MM.1S (cell line): ENCODE results near the gene GGNBP2.

ENCODE experiments used
- DNase-seq: peaks from one replicate; pipeline ENCODE4 v3.0.0-alpha.2; 2015
- H2AFZ ChIP-seq: fragments of 300-600 bp; sonication (generic); 2 replicates; pipeline ENCODE4 v1.6.0; 2016; ENCODE audit warnings: antibody characterized with exemption, low read length
- H3F3A ChIP-seq: fragments of 300-600 bp; sonication (generic); 2 replicates; pipeline ENCODE4 v1.6.1; 2016; ENCODE audit warnings: mild to moderate bottlenecking, antibody characterized with exemption, low read length, moderate library complexity, mixed read lengths; ENCODE audit not compliant: insufficient read depth
- H3K27ac ChIP-seq: fragments of 300-600 bp; sonication (generic); 2 replicates; pipeline ENCODE4 v1.5.1; 2016; ENCODE audit warnings: mild to moderate bottlenecking, low read length
- H3K27me3 ChIP-seq: fragments of 300-600 bp; sonication (generic); replicated peaks from 2 replicates; pipeline ENCODE4 v1.6.0; 2016; ENCODE audit warnings: low read length; ENCODE audit not compliant: insufficient read depth
- H3K36me3 ChIP-seq: fragments of 300-600 bp; sonication (generic); replicated peaks from 2 replicates; pipeline ENCODE4 v1.6.1; 2016; ENCODE audit warnings: mild to moderate bottlenecking, low read length, mixed read lengths; ENCODE audit not compliant: insufficient read depth
- H3K4me1 ChIP-seq: fragments of 300-600 bp; sonication (generic); 2 replicates; pipeline ENCODE4 v1.6.1; 2016; ENCODE audit warnings: low read length, mixed read lengths
- H3K4me2 ChIP-seq: fragments of 300-600 bp; sonication (generic); 2 replicates; pipeline ENCODE4 v1.6.0; 2016; ENCODE audit warnings: low read depth, low read length
- H3K4me3 ChIP-seq: fragments of 300-600 bp; sonication (generic); 2 replicates; pipeline ENCODE4 v1.5.1; 2016; ENCODE audit warnings: low read length, mixed read lengths
- H3K79me2 ChIP-seq: fragments of 300-600 bp; sonication (generic); 2 replicates; pipeline ENCODE4 v1.6.1; 2016; ENCODE audit warnings: mixed run types, low read length, mixed read lengths
- H3K9ac ChIP-seq: fragments of 300-600 bp; sonication (generic); 2 replicates; pipeline ENCODE4 v1.6.1; 2016; ENCODE audit warnings: low read length, mixed read lengths
- H3K9me2 ChIP-seq: fragments of 300-600 bp; sonication (generic); replicated peaks from 2 replicates; pipeline ENCODE4 v1.6.1; 2016; ENCODE audit warnings: mild to moderate bottlenecking, low read length, mixed read lengths; ENCODE audit not compliant: insufficient read depth
- H3K9me3 ChIP-seq: fragments of 300-600 bp; sonication (generic); replicated peaks from 2 replicates; pipeline ENCODE4 v1.6.1; 2016; ENCODE audit warnings: mild to moderate bottlenecking, low read length, mixed read lengths; ENCODE audit not compliant: insufficient read depth
- H4K20me1 ChIP-seq: fragments of 300-600 bp; sonication (generic); 2 replicates; pipeline ENCODE4 v1.6.1; 2016; ENCODE audit warnings: mild to moderate bottlenecking, low read length, moderate library complexity, mixed read lengths; ENCODE audit not compliant: insufficient read depth
- CTCF ChIP-seq: fragments of 300-600 bp; sonication (generic); IDR thresholded peaks from 2 replicates; pipeline ENCODE4 v1.5.1; 2016; ENCODE audit warnings: antibody characterized with exemption, low read length, mixed read lengths
- EZH2 ChIP-seq: fragments of 300-600 bp; sonication (generic); optimal IDR thresholded peaks from 2 replicates; pipeline ENCODE3; 2017; ENCODE audit warnings: low read depth, mild to moderate bottlenecking, antibody characterized with exemption, low read length, mixed read lengths
- EZH2phosphoT487 ChIP-seq: fragments of 300-600 bp; sonication (generic); IDR thresholded peaks from 2 replicates; pipeline ENCODE4 v1.6.1; 2018; ENCODE audit warnings: antibody characterized with exemption, low read length

GGNBP2 gene

GRCh38 chr17:36544307-36545076 is at the start of gene GGNBP2:
Gene GGNBP2 (plus strand): TSS chr17:36544919. CDS start chr17:36545725, 806 bp downstream.
- peaks cover 5% of the 10 kb centered on the region; the same call in 1 of the 2 replicates for H3K36me3 ChIP-seq
- H2AFZ ChIP-seq = peak within 1 kb of the TSS; percentile 100
- peak; percentile 90 for DNase-seq
- H3K4me3 ChIP-seq = peak within 1 kb of the TSS; percentile 96
- peak within 1 kb of the TSS; percentile 90 for H3K4me2 ChIP-seq
- no peaks in the 10 kb centered on the region for H3K9me3 ChIP-seq
- peak within 1 kb of the TSS; percentile 99 for H3K27ac ChIP-seq
- TF ChIP-seq EZH2 = no peak
- TF ChIP-seq EZH2phosphoT487 = no peak
- no peak for TF ChIP-seq CTCF
- peaks cover 21% of the 10 kb centered on the region for H3K4me1 ChIP-seq
- peaks cover 58% of the 10 kb centered on the region for H3K79me2 ChIP-seq
- H3K9ac ChIP-seq = peak within 1 kb of the TSS; percentile 99
- H3K27me3 ChIP-seq = no peaks in the 10 kb centered on the region
- H3F3A ChIP-seq = peaks cover 24% of the 10 kb centered on the region
- peaks cover 16% of the 10 kb centered on the region for H4K20me1 ChIP-seq
- H3K9me2 ChIP-seq = no peaks in the 10 kb centered on the region

GRCh38 chr17:36495076-36495578 is 49.6 kb upstream of the GGNBP2 start:
- no peak overlapping the region for H3K4me2 ChIP-seq
- H4K20me1 ChIP-seq = no peaks in the 10 kb centered on the region
- TF ChIP-seq EZH2phosphoT487 = no peak
- TF ChIP-seq CTCF = no peak
- TF ChIP-seq EZH2 = no peak
- no peak for DNase-seq
- H3F3A ChIP-seq = peaks cover 2% of the 10 kb centered on the region; the same call in 1 of the 2 replicates
- peaks cover 10% of the 10 kb centered on the region; the same call in 1 of the 2 replicates for H3K36me3 ChIP-seq
- no peak overlapping the region for H3K9ac ChIP-seq
- H3K4me1 ChIP-seq = no peaks in the 10 kb centered on the region
- peaks cover 29% of the 10 kb centered on the region for H3K79me2 ChIP-seq
- H3K27me3 ChIP-seq = no peaks in the 10 kb centered on the region
- no peaks in the 10 kb centered on the region for H3K9me2 ChIP-seq
- no peak overlapping the region for H3K27ac ChIP-seq
- H3K9me3 ChIP-seq = no peaks in the 10 kb centered on the region
- H2AFZ ChIP-seq = no peak overlapping the region
- H3K4me3 ChIP-seq = no peak overlapping the region

GRCh38 chr17:36496018-36496789 is 48.5 kb upstream of the GGNBP2 start:
- no peaks in the 10 kb centered on the region for H4K20me1 ChIP-seq
- H2AFZ ChIP-seq = no peak overlapping the region
- H3K27ac ChIP-seq = no peak overlapping the region
- DNase-seq = no peak
- TF ChIP-seq CTCF = no peak
- TF ChIP-seq EZH2phosphoT487 = no peak
- TF ChIP-seq EZH2 = no peak
- H3K27me3 ChIP-seq = no peaks in the 10 kb centered on the region
- peaks cover 2% of the 10 kb centered on the region; the same call in 1 of the 2 replicates for H3F3A ChIP-seq
- H3K9me2 ChIP-seq = no peaks in the 10 kb centered on the region
- H3K36me3 ChIP-seq = peaks cover 10% of the 10 kb centered on the region; the same call in 1 of the 2 replicates
- no peak overlapping the region for H3K4me3 ChIP-seq
- no peaks in the 10 kb centered on the region for H3K4me1 ChIP-seq
- H3K79me2 ChIP-seq = peaks cover 18% of the 10 kb centered on the region
- H3K4me2 ChIP-seq = no peak overlapping the region
- no peak overlapping the region for H3K9ac ChIP-seq
- H3K9me3 ChIP-seq = no peaks in the 10 kb centered on the region
